ENCODE results near the gene STK4.

- TF ChIP-seq CTCF (IDR thresholded peaks at IDR 0.05) (no peak), POLR2A (IDR thresholded peaks at IDR 0.05) (no peak), EP300 (IDR thresholded peaks at IDR 0.05) (no peak)
Observed at GRCh38 chr20:44962483-44962882, 3.8 kb upstream of the STK4 start.

Data from ovary (tissue), 3 donors.